ENCODE results near the gene MTCL1.

The MTCL1 gene

DNA sequence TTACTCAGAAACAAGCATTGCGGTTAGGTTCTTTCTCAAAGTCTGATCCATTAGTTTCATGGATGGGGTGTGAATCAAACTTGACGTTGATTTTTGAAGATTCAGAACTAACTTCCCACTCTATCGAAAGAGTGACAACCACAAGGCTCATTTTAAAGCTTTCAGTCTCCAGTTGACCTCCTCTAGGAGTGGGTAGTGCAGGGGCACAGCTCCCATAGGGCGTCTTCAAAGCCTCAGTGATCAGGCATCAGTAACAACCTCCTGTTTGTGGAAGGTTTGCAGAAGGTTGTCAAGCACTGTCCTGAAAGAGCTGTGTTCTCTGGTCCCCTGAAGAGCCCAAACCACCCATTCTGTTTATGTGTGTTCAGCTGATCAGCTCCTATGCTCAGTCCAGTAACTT lies 10.2 kb downstream of the MTCL1 start:
- WGBS, 2 experiments (ENCODE audit: insufficient coverage in 2 of 2), result 100% methylated on average over 1 of the region's 4 CpGs; no CpG with 5 or more reads in 1 of the 2 experiments

DNA sequence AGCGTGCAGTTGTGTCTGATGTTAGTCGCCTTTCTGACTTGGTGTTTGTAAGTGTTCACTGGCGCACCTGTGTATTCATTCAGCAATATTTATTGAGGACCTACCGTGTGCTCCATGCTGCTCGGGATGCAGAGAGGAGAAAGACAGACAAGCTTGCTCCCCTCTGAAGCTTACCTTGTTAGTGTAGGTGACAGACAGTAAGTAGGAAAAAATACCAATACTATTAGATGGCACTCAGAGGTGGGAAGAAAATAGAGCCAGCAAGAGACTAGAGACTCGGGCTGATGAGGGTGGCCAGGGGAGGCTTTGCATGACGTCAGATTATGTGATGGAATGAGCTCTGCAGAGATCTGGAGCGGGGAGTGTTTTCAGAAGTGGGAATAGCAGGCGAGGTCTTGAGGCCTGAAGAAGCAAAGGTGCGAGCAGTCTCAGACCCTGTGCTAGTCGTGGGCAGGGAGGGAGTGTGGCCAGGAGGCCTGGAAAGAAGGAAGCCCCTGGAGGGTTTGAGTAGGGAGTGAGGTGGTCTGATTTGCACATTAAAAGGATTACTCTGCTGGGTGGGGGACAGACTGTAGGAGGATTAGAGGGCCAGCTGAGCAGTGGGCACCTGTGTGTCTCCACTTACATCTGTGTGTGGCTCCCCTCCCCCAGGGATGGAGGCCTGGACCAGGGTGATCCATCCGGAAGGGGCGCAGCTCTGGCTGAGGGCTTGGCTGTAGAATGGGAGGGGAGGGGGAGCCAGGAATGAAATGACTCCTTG lies 11.8 kb downstream of the MTCL1 start:
- WGBS, 2 experiments (ENCODE audit: insufficient coverage in 2 of 2), result 59 to 60% methylated on average over 9 to 11 of the region's 13 CpGs

More for the DNA sequence above, 10.2 kb downstream of the MTCL1 start:
- Histone ChIP-seq H3K27ac (ENCODE audit: low read depth, low read length, severe bottlenecking) (no peak overlapping the region), H3K4me1 (ENCODE audit: control insufficient read depth, insufficient read depth, low read length, poor library complexity, severe bottlenecking) (peaks cover 11% of the 10 kb centered on the region), H3K36me3 (ENCODE audit: control insufficient read depth, insufficient read depth, low read length) (peaks cover 16% of the 10 kb centered on the region), H3K4me3 (ENCODE audit: extremely low read depth, insufficient read depth, low read length, poor library complexity, severe bottlenecking) (no peak overlapping the region), H3K9me3 (ENCODE audit: control insufficient read depth, low read length) (no peaks in the 10 kb centered on the region)

DNA sequence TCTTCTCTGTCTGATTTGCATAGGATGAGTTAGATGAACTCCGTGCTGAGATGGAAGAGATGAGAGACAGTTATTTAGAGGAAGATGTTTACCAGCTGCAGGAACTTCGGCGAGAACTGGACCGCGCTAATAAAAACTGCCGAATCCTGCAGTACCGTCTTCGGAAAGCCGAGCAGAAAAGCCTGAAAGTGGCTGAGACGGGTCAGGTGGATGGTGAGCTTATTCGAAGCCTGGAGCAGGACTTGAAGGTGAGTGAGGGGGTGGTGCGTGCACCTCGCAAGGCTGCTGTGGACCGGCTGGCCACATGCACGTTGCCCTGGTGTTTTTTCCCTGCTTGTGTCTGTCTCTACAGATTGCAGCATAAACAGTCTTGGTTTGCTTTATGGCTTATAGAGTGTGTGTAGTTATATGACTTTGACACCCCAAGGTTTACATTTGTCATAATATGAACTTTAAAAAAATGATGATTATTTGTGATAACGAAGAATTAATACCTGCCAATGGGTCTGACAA lies 13.1 kb downstream of the MTCL1 start:
- 90 to 95% methylated on average over 9 to 14 of the region's 16 CpGs for WGBS, 2 experiments (ENCODE audit: insufficient coverage in 2 of 2)
- no peak overlapping the region for H3K4me3 ChIP-seq (ENCODE audit: extremely low read depth, insufficient read depth, low read length, poor library complexity, severe bottlenecking)

More for the DNA sequence above, 11.8 kb downstream of the MTCL1 start:
- Histone ChIP-seq H3K27ac (ENCODE audit: low read depth, low read length, severe bottlenecking) (no peak overlapping the region), H3K4me1 (ENCODE audit: control insufficient read depth, insufficient read depth, low read length, poor library complexity, severe bottlenecking) (peaks cover 21% of the 10 kb centered on the region), H3K36me3 (ENCODE audit: control insufficient read depth, insufficient read depth, low read length) (peaks cover 30% of the 10 kb centered on the region), H3K4me3 (ENCODE audit: extremely low read depth, insufficient read depth, low read length, poor library complexity, severe bottlenecking) (no peak overlapping the region), H3K9me3 (ENCODE audit: control insufficient read depth, low read length) (no peaks in the 10 kb centered on the region)

DNA sequence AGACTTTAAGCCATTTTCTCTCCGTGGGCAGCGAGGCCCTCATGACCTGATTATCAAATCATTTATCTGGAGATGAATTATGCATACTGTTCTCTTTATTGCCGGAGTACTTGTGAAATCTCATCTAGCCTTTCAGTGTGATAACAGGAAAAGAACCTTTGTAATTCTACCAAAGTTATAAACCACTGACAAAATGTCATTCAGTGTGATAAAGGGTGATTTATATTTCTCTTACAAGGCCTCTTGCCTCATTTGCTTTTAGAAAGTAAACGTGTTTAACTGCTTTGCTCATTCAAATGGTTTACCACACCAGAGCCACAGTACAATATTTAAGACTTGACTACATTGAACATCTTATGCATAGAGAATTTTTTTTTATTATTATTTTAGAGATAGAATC lies 13.8 kb downstream of the MTCL1 start:
- Histone ChIP-seq H3K36me3 (ENCODE audit: control insufficient read depth, insufficient read depth, low read length) (peaks cover 41% of the 10 kb centered on the region), H3K27ac (ENCODE audit: low read depth, low read length, severe bottlenecking) (no peak overlapping the region), H3K4me3 (ENCODE audit: extremely low read depth, insufficient read depth, low read length, poor library complexity, severe bottlenecking) (no peak overlapping the region), H3K9me3 (ENCODE audit: control insufficient read depth, low read length) (no peaks in the 10 kb centered on the region), H3K4me1 (ENCODE audit: control insufficient read depth, insufficient read depth, low read length, poor library complexity, severe bottlenecking) (peaks cover 21% of the 10 kb centered on the region)
- WGBS, 2 experiments (ENCODE audit: insufficient coverage in 2 of 2), result 70% methylated on average over 2 of the region's 4 CpGs; no CpG with 5 or more reads in 1 of the 2 experiments

More for the DNA sequence above, 13.1 kb downstream of the MTCL1 start:
- H3K36me3 ChIP-seq (ENCODE audit: control insufficient read depth, insufficient read depth, low read length), result peaks cover 36% of the 10 kb centered on the region
- H3K27ac ChIP-seq (ENCODE audit: low read depth, low read length, severe bottlenecking), result no peak overlapping the region
- no peaks in the 10 kb centered on the region for H3K9me3 ChIP-seq (ENCODE audit: control insufficient read depth, low read length)
- peaks cover 21% of the 10 kb centered on the region for H3K4me1 ChIP-seq (ENCODE audit: control insufficient read depth, insufficient read depth, low read length, poor library complexity, severe bottlenecking)

DNA sequence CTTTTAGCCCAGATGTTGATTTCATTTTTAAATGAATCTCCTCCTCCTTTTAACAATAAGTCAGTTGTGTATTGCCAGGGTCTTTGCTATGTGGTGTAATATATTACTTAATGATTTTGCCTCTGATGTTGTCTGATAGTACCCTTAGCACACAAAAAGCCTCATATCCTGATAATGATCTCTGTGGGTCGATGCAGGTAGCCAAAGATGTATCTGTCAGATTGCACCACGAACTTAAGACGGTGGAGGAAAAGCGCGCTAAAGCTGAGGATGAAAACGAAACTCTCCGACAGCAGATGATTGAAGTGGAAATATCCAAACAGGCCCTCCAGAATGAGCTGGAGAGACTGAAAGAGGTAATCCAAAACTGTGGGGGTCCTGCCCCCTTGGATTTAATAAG lies 14.8 kb downstream of the MTCL1 start:
- no peak overlapping the region for H3K27ac ChIP-seq (ENCODE audit: low read depth, low read length, severe bottlenecking)
- H3K36me3 ChIP-seq (ENCODE audit: control insufficient read depth, insufficient read depth, low read length), result peaks cover 37% of the 10 kb centered on the region
- WGBS, 2 experiments (ENCODE audit: insufficient coverage in 2 of 2), result 93 to 96% methylated on average over 3 to 5 of the region's 7 CpGs
- peaks cover 21% of the 10 kb centered on the region for H3K4me1 ChIP-seq (ENCODE audit: control insufficient read depth, insufficient read depth, low read length, poor library complexity, severe bottlenecking)
- no peaks in the 10 kb centered on the region for H3K9me3 ChIP-seq (ENCODE audit: control insufficient read depth, low read length)
- H3K4me3 ChIP-seq (ENCODE audit: extremely low read depth, insufficient read depth, low read length, poor library complexity, severe bottlenecking), result no peak overlapping the region

DNA sequence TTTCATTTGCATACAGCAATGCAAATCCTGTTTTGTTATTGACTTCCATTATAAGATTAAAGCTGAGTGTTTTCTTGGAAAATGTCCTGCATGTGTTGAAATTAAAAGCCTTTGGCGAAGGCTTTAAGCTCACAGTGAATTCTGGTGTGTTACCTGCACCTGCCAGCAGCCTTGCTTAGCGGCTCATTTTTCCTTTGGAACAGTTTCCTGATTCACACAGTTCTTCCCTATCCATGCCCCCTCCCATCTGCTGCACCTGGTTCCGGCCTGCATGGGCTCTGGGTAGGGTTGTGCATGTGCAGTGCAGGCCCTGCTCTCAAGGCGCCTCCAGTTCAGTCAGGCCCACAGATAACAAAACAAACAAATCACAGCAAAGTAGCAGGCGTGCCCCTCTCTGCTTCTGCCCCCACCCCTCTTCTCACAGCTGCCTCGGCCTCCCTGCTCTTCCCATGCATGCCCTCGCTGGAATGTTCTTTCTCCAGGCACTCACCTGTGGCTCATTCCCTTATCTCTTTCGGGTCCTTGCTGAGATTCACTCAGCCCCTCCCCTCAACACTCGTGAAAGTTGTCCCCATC lies 15.8 kb downstream of the MTCL1 start:
- Histone ChIP-seq H3K27ac (ENCODE audit: low read depth, low read length, severe bottlenecking) (no peak overlapping the region), H3K4me3 (ENCODE audit: extremely low read depth, insufficient read depth, low read length, poor library complexity, severe bottlenecking) (no peak overlapping the region), H3K9me3 (ENCODE audit: control insufficient read depth, low read length) (no peaks in the 10 kb centered on the region), H3K36me3 (ENCODE audit: control insufficient read depth, insufficient read depth, low read length) (peaks cover 37% of the 10 kb centered on the region), H3K4me1 (ENCODE audit: control insufficient read depth, insufficient read depth, low read length, poor library complexity, severe bottlenecking) (peaks cover 21% of the 10 kb centered on the region)
- 63 to 79% methylated on average over 5 to 8 of the region's 9 CpGs for WGBS, 2 experiments (ENCODE audit: insufficient coverage in 2 of 2)

DNA sequence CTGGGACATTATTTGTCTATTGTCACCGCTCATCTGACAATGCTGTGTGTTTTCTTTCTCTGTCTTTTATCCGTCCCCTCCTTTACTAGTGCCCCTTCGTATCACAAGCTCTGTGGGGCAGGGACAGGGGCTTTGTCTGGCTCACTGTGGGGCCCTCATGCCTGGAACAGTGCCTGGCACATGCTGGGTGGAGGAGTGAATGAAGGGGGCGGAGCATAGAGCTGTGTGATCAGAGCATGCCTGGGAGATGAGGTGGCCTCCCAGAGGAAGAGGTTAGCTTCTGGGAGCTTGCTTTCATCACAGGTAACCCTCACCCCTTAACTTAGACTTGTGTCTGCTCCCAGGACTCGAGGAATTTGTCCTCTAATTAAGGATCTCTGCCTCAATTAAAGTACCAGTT lies 16.4 kb downstream of the MTCL1 start:
- Histone ChIP-seq H3K27ac (ENCODE audit: low read depth, low read length, severe bottlenecking) (no peak overlapping the region), H3K4me3 (ENCODE audit: extremely low read depth, insufficient read depth, low read length, poor library complexity, severe bottlenecking) (no peak overlapping the region), H3K4me1 (ENCODE audit: control insufficient read depth, insufficient read depth, low read length, poor library complexity, severe bottlenecking) (peaks cover 21% of the 10 kb centered on the region), H3K9me3 (ENCODE audit: control insufficient read depth, low read length) (no peaks in the 10 kb centered on the region), H3K36me3 (ENCODE audit: control insufficient read depth, insufficient read depth, low read length) (peaks cover 39% of the 10 kb centered on the region)
- WGBS, 2 experiments (ENCODE audit: insufficient coverage in 2 of 2), result 87 to 96% methylated on average over 3 to 4 of the region's 5 CpGs

DNA sequence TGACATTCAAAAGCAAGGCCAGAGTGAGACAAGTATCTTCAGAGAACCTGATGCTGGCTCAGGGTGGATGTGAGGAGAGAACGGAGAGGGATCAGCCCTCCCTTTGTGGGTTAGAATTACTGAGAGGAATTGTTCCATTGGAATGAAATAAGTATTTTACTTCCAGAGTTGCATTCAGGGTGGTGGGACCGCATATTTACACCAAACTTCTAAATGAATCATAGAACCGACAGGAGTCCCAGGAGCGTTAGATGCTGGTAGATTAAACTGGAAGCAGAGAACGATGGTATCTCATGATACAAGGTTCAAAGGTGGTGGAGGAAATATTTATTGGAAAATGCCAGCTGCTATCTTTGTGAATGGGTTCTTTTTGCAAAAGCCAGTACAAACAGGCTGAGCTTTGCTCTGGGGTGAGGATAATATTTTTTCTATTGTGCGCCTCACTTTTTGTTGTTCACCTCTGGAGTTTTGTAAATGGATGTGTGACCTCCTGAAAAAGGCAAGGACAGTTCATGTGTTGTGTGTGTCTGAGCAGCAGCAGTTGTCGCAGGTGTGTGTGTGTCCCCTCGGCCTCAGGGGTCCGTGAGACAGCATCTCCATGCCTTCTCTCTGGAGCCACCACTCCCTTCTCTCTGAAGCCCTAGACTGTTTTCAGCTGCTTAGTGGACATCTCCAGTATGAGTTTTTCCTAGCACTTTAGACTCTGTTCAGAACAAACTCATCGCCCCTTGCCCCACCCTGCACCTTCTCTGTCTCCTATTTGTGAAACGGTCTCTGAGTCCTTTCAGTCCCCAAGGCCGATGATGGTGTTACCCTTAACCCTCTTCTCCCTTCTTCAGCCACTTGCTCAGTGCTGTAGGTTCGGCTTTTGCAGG lies 17.8 kb downstream of the MTCL1 start:
- WGBS, 2 experiments (ENCODE audit: insufficient coverage in 2 of 2), result 91 to 96% methylated on average over 9 to 12 of the region's 13 CpGs
- no peak overlapping the region for H3K4me3 ChIP-seq (ENCODE audit: extremely low read depth, insufficient read depth, low read length, poor library complexity, severe bottlenecking)
- H3K36me3 ChIP-seq (ENCODE audit: control insufficient read depth, insufficient read depth, low read length), result peaks cover 39% of the 10 kb centered on the region
- no peak overlapping the region for H3K27ac ChIP-seq (ENCODE audit: low read depth, low read length, severe bottlenecking)
- H3K9me3 ChIP-seq (ENCODE audit: control insufficient read depth, low read length), result no peaks in the 10 kb centered on the region
- H3K4me1 ChIP-seq (ENCODE audit: control insufficient read depth, insufficient read depth, low read length, poor library complexity, severe bottlenecking), result peaks cover 10% of the 10 kb centered on the region

DNA sequence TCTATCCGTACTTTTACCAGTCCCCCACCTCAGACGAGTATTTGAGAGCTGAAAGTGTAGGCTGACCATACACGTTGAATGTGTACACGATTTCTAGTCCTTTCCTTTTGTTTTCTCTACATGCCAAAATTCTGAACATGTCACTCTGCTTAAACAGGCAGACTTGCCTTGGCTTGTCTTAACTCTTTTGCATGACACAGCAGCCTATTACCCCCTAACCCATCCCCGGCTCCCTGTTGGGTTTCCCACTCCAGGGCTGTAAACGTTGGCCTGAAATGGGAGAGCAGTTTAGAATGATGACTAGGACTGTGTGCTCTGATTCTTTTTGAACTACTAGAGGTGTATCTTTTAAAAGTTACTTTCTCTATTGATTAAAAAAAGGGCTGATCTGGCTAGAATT lies 19.1 kb downstream of the MTCL1 start:
- H3K36me3 ChIP-seq (ENCODE audit: control insufficient read depth, insufficient read depth, low read length), result peaks cover 38% of the 10 kb centered on the region
- no peak overlapping the region for H3K27ac ChIP-seq (ENCODE audit: low read depth, low read length, severe bottlenecking)
- peaks cover 10% of the 10 kb centered on the region for H3K4me1 ChIP-seq (ENCODE audit: control insufficient read depth, insufficient read depth, low read length, poor library complexity, severe bottlenecking)
- 71% methylated on average over 4 of the region's 6 CpGs for WGBS, 2 experiments (ENCODE audit: insufficient coverage in 2 of 2)
- no peak overlapping the region for H3K4me3 ChIP-seq (ENCODE audit: extremely low read depth, insufficient read depth, low read length, poor library complexity, severe bottlenecking)
- H3K9me3 ChIP-seq (ENCODE audit: control insufficient read depth, low read length), result no peaks in the 10 kb centered on the region

DNA sequence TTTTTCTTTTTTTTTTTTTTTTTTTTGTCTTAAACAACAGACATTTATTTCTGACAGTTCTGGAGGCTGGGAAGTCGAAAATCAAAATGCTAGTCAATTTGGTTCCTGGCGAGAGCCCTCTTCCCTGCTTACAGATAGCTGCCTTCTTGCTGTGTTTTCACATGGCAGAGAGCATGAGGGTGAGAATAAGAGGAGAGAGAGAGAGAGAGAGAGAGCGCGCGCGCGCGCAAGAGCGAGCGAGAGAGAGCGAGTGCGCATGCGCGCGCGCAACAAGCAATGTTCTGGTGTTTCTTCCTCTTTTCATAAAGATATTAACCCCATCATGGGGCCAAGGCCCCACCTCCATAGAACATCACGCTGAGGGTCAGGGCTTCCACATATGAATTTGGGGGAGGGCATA lies 20.9 kb downstream of the MTCL1 start:
- peaks cover 22% of the 10 kb centered on the region for H3K36me3 ChIP-seq (ENCODE audit: control insufficient read depth, insufficient read depth, low read length)
- no peaks in the 10 kb centered on the region for H3K9me3 ChIP-seq (ENCODE audit: control insufficient read depth, low read length)
- H3K27ac ChIP-seq (ENCODE audit: low read depth, low read length, severe bottlenecking), result no peak overlapping the region
- WGBS, 2 experiments (ENCODE audit: insufficient coverage in 2 of 2), result 80 to 100% methylated on average over 1 to 2 of the region's 17 CpGs
- H3K4me1 ChIP-seq (ENCODE audit: control insufficient read depth, insufficient read depth, low read length, poor library complexity, severe bottlenecking), result peaks cover 19% of the 10 kb centered on the region
- H3K4me3 ChIP-seq (ENCODE audit: extremely low read depth, insufficient read depth, low read length, poor library complexity, severe bottlenecking), result no peak overlapping the region
